Measurements from ENCODE around the gene KCTD10. TPM values are rescaled to one million over a fixed set of nuclear protein-coding genes. Genes with fewer than 3 reads are reported as not detected.
"Not testable (repeated sequence)": the region's sequence is repeated elsewhere in the genome, so short reads cannot be mapped to it uniquely, and the experiment has no call there.

Gene KCTD10
- polyA plus RNA-seq, 1 donor (not counting 4 experiments of a cell fraction or from before 2014, with no cell fraction given): 107 TPM

- DNase-seq (ENCODE audit: low read depth, low spot score) (no peak), FAIRE-seq (no peak)
- no peaks in the 10 kb centered on the region for H3K36me3 ChIP-seq (ENCODE audit: control insufficient read depth in 2 of 2, extremely low read depth in 1 of 2, insufficient read depth in 2 of 2, low read length in 2 of 2)
- dilution Hi-C loops (cut with MboI; ENCODE audit: extremely low pct_ligation_motif_present, low sequenced_read_pairs): no loop called here
- no peaks in the 10 kb centered on the region for H3K79me2 ChIP-seq (ENCODE audit: control insufficient read depth, insufficient read depth, low read length)
- no peak overlapping the region for H3K4me3 ChIP-seq (ENCODE audit: control insufficient read depth in 2 of 3, extremely low read depth in 1 of 3, insufficient read depth in 2 of 3, low read depth in 1 of 3, low read length in 3 of 3)
- H3K9me3 ChIP-seq (ENCODE audit: control insufficient read depth, low read depth, low read length): no peaks in the 10 kb centered on the region
- TF ChIP-seq CTCF (optimal IDR thresholded peaks at IDR 0.05 in 1 of 3, IDR thresholded peaks at IDR 0.05 in 1 of 3, conservative IDR thresholded peaks at IDR 0.05 in 1 of 3; ENCODE audit: extremely low read depth in 1 of 3, insufficient read depth in 2 of 3, low read length in 3 of 3) (no peak), EZH2 (IDR thresholded peaks at IDR 0.05; ENCODE audit: low read length) (no peak)
- no peaks in the 10 kb centered on the region for H3K27me3 ChIP-seq (ENCODE audit: control insufficient read depth, extremely low read depth, insufficient read depth, low read length)
- H3K27ac ChIP-seq (ENCODE audit: control insufficient read depth, insufficient read depth, low read length): no peak overlapping the region
- H3K9ac ChIP-seq (ENCODE audit: control insufficient read depth, extremely low read depth, insufficient read depth, low read length): no peak overlapping the region
- H4K20me1 ChIP-seq (ENCODE audit: control insufficient read depth, extremely low read depth, insufficient read depth, low read length): no peaks in the 10 kb centered on the region
- no peak overlapping the region for H3K4me2 ChIP-seq (ENCODE audit: control insufficient read depth, extremely low read depth, insufficient read depth, low read depth, low read length)
- no peaks in the 10 kb centered on the region for H3K9me1 ChIP-seq (ENCODE audit: control insufficient read depth, extremely low read depth, insufficient read depth, low read length)
- no peaks in the 10 kb centered on the region for H3K4me1 ChIP-seq (ENCODE audit: control insufficient read depth, extremely low read depth, insufficient read depth, low read length)
- no peak overlapping the region for H2AFZ ChIP-seq (ENCODE audit: control insufficient read depth, low read length)
Observed at GRCh38 chr12:109421355-109422087, 55.6 kb downstream of the KCTD10 start.

- H3K9ac ChIP-seq (ENCODE audit: control insufficient read depth, extremely low read depth, insufficient read depth, low read length): no peak overlapping the region
- dilution Hi-C loops (cut with MboI; ENCODE audit: extremely low pct_ligation_motif_present, low sequenced_read_pairs): no loop called here
- no peak for FAIRE-seq
Observed at GRCh38 chr12:109418848-109419480, 58.1 kb downstream of the KCTD10 start.

GRCh38 chr12:109406147-109406546 lies 71.0 kb downstream of the KCTD10 start:
- H3K79me2 ChIP-seq (ENCODE audit: control insufficient read depth, insufficient read depth, low read length); FAIRE-seq; H2AFZ ChIP-seq (ENCODE audit: control insufficient read depth, low read length); H3K4me1 ChIP-seq (ENCODE audit: control insufficient read depth, extremely low read depth, insufficient read depth, low read length); H3K9me1 ChIP-seq (ENCODE audit: control insufficient read depth, extremely low read depth, insufficient read depth, low read length); H3K4me3 ChIP-seq (ENCODE audit: control insufficient read depth in 2 of 3, extremely low read depth in 1 of 3, insufficient read depth in 2 of 3, low read depth in 1 of 3, low read length in 3 of 3); dilution Hi-C loops (cut with MboI; ENCODE audit: extremely low pct_ligation_motif_present, low sequenced_read_pairs); H3K36me3 ChIP-seq (ENCODE audit: control insufficient read depth in 2 of 2, extremely low read depth in 1 of 2, insufficient read depth in 2 of 2, low read length in 2 of 2); DNase-seq (ENCODE audit: low read depth, low spot score); H4K20me1 ChIP-seq (ENCODE audit: control insufficient read depth, extremely low read depth, insufficient read depth, low read length); H3K4me2 ChIP-seq (ENCODE audit: control insufficient read depth, extremely low read depth, insufficient read depth, low read depth, low read length); H3K9me3 ChIP-seq (ENCODE audit: control insufficient read depth, low read depth, low read length); H3K27me3 ChIP-seq (ENCODE audit: control insufficient read depth, extremely low read depth, insufficient read depth, low read length); H3K27ac ChIP-seq (ENCODE audit: control insufficient read depth, insufficient read depth, low read length); H3K9ac ChIP-seq (ENCODE audit: control insufficient read depth, extremely low read depth, insufficient read depth, low read length): not testable (repeated sequence)

More at GRCh38 chr12:109418848-109419480, 58.1 kb downstream of the KCTD10 start:
- Histone ChIP-seq H3K79me2 (ENCODE audit: control insufficient read depth, insufficient read depth, low read length) (no peaks in the 10 kb centered on the region), H2AFZ (ENCODE audit: control insufficient read depth, low read length) (no peak overlapping the region), H4K20me1 (ENCODE audit: control insufficient read depth, extremely low read depth, insufficient read depth, low read length) (no peaks in the 10 kb centered on the region), H3K9me1 (ENCODE audit: control insufficient read depth, extremely low read depth, insufficient read depth, low read length) (no peaks in the 10 kb centered on the region), H3K36me3 (ENCODE audit: control insufficient read depth in 2 of 2, extremely low read depth in 1 of 2, insufficient read depth in 2 of 2, low read length in 2 of 2) (no peaks in the 10 kb centered on the region), H3K9me3 (ENCODE audit: control insufficient read depth, low read depth, low read length) (no peaks in the 10 kb centered on the region), H3K27ac (ENCODE audit: control insufficient read depth, insufficient read depth, low read length) (no peak overlapping the region), H3K4me2 (ENCODE audit: control insufficient read depth, extremely low read depth, insufficient read depth, low read depth, low read length) (no peak overlapping the region), H3K27me3 (ENCODE audit: control insufficient read depth, extremely low read depth, insufficient read depth, low read length) (no peaks in the 10 kb centered on the region), H3K4me3 (ENCODE audit: control insufficient read depth in 2 of 3, extremely low read depth in 1 of 3, insufficient read depth in 2 of 3, low read depth in 1 of 3, low read length in 3 of 3) (no peak overlapping the region), H3K4me1 (ENCODE audit: control insufficient read depth, extremely low read depth, insufficient read depth, low read length) (no peaks in the 10 kb centered on the region)
- no peak for TF ChIP-seq EZH2 (IDR thresholded peaks at IDR 0.05; ENCODE audit: low read length)
- TF ChIP-seq CTCF (optimal IDR thresholded peaks at IDR 0.05 in 1 of 3, IDR thresholded peaks at IDR 0.05 in 1 of 3, conservative IDR thresholded peaks at IDR 0.05 in 1 of 3; ENCODE audit: extremely low read depth in 1 of 3, insufficient read depth in 2 of 3, low read length in 3 of 3): no peak
- no peak for DNase-seq (ENCODE audit: low read depth, low spot score)
